MM.1S (cell line): ENCODE data around the gene MYH6.

Experiments used
- EZH2 ChIP-seq: fragments of 300-600 bp; sonication (generic); optimal IDR thresholded peaks from 2 replicates; pipeline ENCODE3; 2017; ENCODE audit warnings: low read depth, mild to moderate bottlenecking, antibody characterized with exemption, low read length, mixed read lengths
- TF ChIP-seq, protein P1 (sequence below): fragments of 300-600 bp; sonication (generic); IDR thresholded peaks from 2 replicates; pipeline ENCODE4 v1.5.1; 2016; ENCODE audit warnings: antibody characterized with exemption, low read length, mixed read lengths

DNA sequence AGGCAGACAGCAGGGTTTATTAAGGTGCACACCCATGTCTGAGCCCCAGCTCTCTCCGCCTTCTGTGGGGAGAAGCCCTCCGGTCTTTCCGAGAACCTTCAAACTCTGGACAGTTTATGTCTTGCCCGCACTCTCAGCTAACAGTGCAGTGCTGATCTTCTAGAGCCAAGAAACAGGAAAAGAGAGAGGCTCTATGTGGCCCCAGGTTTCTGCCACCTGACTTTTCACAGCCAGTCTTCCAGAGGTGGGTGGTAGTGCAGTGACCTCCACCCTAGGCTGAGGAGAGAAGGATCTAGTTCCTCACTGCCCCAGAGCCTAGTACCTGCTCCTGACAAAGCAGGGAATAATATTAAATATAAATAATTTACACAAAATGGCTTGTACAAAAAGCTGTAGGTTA, 51.4 kb downstream of the MYH6 start:
- TF ChIP-seq, protein P1, sequence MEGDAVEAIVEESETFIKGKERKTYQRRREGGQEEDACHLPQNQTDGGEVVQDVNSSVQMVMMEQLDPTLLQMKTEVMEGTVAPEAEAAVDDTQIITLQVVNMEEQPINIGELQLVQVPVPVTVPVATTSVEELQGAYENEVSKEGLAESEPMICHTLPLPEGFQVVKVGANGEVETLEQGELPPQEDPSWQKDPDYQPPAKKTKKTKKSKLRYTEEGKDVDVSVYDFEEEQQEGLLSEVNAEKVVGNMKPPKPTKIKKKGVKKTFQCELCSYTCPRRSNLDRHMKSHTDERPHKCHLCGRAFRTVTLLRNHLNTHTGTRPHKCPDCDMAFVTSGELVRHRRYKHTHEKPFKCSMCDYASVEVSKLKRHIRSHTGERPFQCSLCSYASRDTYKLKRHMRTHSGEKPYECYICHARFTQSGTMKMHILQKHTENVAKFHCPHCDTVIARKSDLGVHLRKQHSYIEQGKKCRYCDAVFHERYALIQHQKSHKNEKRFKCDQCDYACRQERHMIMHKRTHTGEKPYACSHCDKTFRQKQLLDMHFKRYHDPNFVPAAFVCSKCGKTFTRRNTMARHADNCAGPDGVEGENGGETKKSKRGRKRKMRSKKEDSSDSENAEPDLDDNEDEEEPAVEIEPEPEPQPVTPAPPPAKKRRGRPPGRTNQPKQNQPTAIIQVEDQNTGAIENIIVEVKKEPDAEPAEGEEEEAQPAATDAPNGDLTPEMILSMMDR, result no peak
- TF ChIP-seq EZH2, result no peak
